Body of pancreas (tissue), 4 donors: Measurements from ENCODE around the gene MAN1B1. TPM values are rescaled to one million over a fixed set of nuclear protein-coding genes. Genes with fewer than 3 reads are reported as not detected.
"Not testable (repeated sequence)": the region's sequence is repeated elsewhere in the genome, so short reads cannot be mapped to it uniquely, and the experiment has no call there.

Source experiments
- ATAC-seq: fragments of 150-250 bp; one replicate; pipeline ENCODE4 v1.9.1; 2016
- DNase-seq, 4 donors: peaks; one replicate each; pipeline ENCODE4 v3.0.0-alpha.2; 2019
- H3K27ac ChIP-seq, 4 donors: fragments of 200-600 bp; sonication (generic); 1 replicate in 3 of 4; 2 replicates in 1 of 4; pipeline versions ENCODE4 v1.5.1 to v1.6.1; 2016 to 2019; ENCODE audit warnings: mild to moderate bottlenecking in 1 of 4, mixed read lengths in 1 of 4, moderate library complexity in 1 of 4
- H3K27me3 ChIP-seq, 2 donors: fragments of 200-600 bp; sonication (generic); one replicate each; pipeline ENCODE4 v1.6.0; 2016; ENCODE audit warnings: mild to moderate bottlenecking in 1 of 2
- H3K36me3 ChIP-seq, 2 donors: fragments of 200-600 bp; sonication (generic); replicated peaks in 1 of 2; 2 replicates each; pipeline ENCODE4 v1.5.1; 2016; ENCODE audit warnings: low read depth in 2 of 2; ENCODE audit not compliant: insufficient read depth in 1 of 2
- H3K4me1 ChIP-seq: fragments of 200-600 bp; sonication (generic); one replicate; pipeline ENCODE4 v1.6.0; 2016
- H3K4me3 ChIP-seq, 2 donors: fragments of 200-600 bp; sonication (generic); 1 replicate in 1 of 2; 2 replicates in 1 of 2; pipeline ENCODE4 v1.5.1; 2016 to 2019
- H3K9me3 ChIP-seq, 3 donors: fragments of 200-600 bp; sonication (generic); 1 replicate in 2 of 3; 2 replicates in 1 of 3; pipeline ENCODE4 v1.5.1; 2016
- POLR2A ChIP-seq, 3 donors: fragments of 450-650 bp; IDR thresholded peaks; one replicate each; pipeline ENCODE4 v1.6.1; 2016; ENCODE audit warnings: antibody characterized with exemption in 3 of 3, mild to moderate bottlenecking in 2 of 3
- WGBS, 2 donors: methylation state at CpG; one replicate each; pipeline ENCODE4 v1.1.5; 2017; 5-methylcytosine and 5-hydroxymethylcytosine counted together
- intact Hi-C: fragments of 100-400 bp; cut with DNase I; formaldehyde crosslinking; loops from one replicate; pipeline ENCODE4 v1.15.1; 2023
- total RNA-seq, 2 donors: library from RNA; depleted of rRNA; stranded (reverse); fragments of >200 nt; gene quantifications; one replicate each; pipeline ENCODE4 v1.1.0, GENCODE V29; 2016
- TF ChIP-seq, protein P1 (sequence below), 7 experiments: fragments of 450-650 bp in 4 of 7; fragments of 200-600 bp in 3 of 7; sonication (generic) in 3 of 7; IDR thresholded peaks; one replicate each; pipeline ENCODE4 v1.5.1; 2016 to 2019; ENCODE audit warnings: antibody characterized with exemption in 7 of 7

Gene MAN1B1
- total RNA-seq, 2 donors from 2014 or later = 32.6 to 34.2 TPM

DNA sequence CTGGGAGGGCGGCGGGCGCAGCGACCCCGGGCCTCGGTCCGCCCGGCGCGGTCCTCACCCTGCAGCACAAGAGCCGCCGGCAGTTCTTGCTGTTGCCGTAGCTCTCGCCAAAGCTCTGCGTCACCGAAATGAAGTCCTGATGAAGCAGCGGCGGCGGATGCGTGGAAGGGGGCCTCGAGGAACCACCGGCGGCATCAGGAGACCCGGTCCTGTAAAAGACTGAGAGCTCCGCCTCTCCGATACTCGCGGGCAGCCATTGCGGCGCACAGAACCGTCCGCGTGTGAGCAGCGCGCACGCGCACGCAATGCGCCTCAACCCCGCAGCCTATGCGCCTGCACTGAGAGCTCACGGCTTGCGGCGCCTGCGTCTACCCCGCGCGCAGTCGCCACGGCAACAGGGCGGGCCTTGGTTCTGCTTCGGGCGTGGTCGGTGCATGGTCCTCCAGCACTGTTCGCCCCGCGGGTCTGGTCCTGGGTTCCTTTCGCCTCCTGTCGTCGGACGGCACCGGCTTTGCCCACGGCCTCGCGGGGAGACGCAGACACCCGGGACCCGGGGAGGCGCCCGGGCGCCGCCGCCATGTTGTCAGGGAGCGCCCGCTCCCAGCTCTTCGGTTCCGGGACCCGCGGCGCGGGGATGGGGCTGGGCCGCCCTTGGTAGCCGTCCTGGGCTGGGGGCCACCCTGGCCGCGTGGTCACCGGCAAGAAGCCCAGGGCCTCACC, 42.8 kb downstream of the MAN1B1 start:
- TF ChIP-seq POLR2A (IDR thresholded peaks at IDR 0.05) = peak; percentile 50 to 81 (median 81)
- TF ChIP-seq, protein P1, sequence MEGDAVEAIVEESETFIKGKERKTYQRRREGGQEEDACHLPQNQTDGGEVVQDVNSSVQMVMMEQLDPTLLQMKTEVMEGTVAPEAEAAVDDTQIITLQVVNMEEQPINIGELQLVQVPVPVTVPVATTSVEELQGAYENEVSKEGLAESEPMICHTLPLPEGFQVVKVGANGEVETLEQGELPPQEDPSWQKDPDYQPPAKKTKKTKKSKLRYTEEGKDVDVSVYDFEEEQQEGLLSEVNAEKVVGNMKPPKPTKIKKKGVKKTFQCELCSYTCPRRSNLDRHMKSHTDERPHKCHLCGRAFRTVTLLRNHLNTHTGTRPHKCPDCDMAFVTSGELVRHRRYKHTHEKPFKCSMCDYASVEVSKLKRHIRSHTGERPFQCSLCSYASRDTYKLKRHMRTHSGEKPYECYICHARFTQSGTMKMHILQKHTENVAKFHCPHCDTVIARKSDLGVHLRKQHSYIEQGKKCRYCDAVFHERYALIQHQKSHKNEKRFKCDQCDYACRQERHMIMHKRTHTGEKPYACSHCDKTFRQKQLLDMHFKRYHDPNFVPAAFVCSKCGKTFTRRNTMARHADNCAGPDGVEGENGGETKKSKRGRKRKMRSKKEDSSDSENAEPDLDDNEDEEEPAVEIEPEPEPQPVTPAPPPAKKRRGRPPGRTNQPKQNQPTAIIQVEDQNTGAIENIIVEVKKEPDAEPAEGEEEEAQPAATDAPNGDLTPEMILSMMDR (IDR thresholded peaks at IDR 0.05) = peak in 1 of 7 experiments; percentile 7
- WGBS, 2 donors = 0 to 1% methylated on average over 5 to 85 of the region's 86 CpGs
- Histone ChIP-seq H3K36me3 (no peaks in the 10 kb centered on the region), H3K4me1 (peaks cover 42% of the 10 kb centered on the region), H3K27ac (peak overlapping the region; percentile 87 to 94 (median 90)), H3K27me3 (no peaks in the 10 kb centered on the region), H3K9me3 (no peaks in the 10 kb centered on the region), H3K4me3 (peak overlapping the region; percentile 59 to 86)
- DNase-seq (peak; percentile 89 to 93 (median 92)), ATAC-seq (peak; percentile 90)
- intact Hi-C loops = loop anchor here (5.0 kb wide), 2 partner anchors 38 to 53 kb away; no protein-coding TSS in a partner anchor

DNA sequence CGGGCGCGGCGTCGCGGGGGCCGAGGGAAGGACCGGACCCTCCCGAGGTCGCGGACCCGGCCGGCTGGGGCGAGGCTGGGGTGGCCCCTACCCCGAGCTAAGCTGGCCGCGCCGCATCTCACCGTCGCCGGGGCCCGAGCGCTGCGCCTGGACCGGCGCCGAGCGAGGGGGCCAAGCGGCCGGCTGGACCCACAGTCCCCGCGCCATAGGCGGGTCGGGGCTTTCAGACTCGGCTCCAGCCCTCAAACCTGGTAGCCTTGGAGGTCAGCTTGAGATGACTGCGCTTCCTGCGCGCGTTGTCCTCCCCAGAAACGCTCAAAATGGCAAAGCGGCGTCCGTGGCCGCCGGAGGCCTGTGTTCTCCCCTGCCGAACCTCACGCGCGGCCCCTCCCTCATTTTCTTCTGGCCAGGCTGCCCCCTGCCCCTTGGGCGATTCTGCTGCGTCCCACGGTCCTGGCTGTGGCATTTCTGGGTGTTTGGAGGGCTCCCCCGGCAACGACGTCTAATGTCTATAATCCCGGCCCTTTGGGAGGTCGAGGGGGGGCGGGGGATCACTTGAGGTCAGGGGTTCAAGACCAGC, 43.5 kb downstream of the MAN1B1 start:
- no peak for TF ChIP-seq POLR2A (IDR thresholded peaks at IDR 0.05)
- TF ChIP-seq, protein P1 (IDR thresholded peaks at IDR 0.05) = no peak
- WGBS, 2 donors = 5 to 13% methylated on average over 10 to 58 of the region's 58 CpGs
- DNase-seq (no peak), ATAC-seq (no peak)
- peak overlapping the region; percentile 59 to 86 for H3K4me3 ChIP-seq
- peak overlapping the region; percentile 87 to 94 (median 90) for H3K27ac ChIP-seq
- H3K36me3 ChIP-seq = no peaks in the 10 kb centered on the region
- intact Hi-C loops = loop anchor here (5.0 kb wide), 2 partner anchors 37 to 52 kb away; no protein-coding TSS in a partner anchor
- peaks cover 41% of the 10 kb centered on the region for H3K4me1 ChIP-seq
- H3K27me3 ChIP-seq = no peaks in the 10 kb centered on the region
- no peaks in the 10 kb centered on the region for H3K9me3 ChIP-seq

DNA sequence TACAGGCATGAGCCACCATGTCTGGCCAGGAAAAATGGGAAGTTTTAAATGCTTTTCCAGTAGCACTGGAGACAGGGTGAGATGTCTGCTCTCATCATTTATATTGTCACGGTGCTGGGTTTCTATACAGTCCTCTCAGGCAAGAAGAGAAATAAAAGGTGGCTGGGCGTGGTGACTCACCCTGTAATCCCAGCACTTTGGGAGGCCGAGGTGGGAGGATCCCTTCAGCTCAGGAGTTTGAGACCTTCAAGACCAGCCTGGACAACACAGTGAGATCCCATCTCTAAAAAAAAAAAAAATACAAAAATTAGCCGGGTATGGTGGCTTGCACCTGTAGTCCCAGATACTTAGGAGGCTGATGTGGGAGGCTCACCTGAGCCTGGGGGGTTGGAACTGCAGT, 47.4 kb downstream of the MAN1B1 start:
- H3K36me3 ChIP-seq = no peaks in the 10 kb centered on the region
- TF ChIP-seq POLR2A (IDR thresholded peaks at IDR 0.05) = no peak
- TF ChIP-seq, protein P1 (IDR thresholded peaks at IDR 0.05) = no peak
- no peak overlapping the region for H3K4me3 ChIP-seq
- DNase-seq (no peak), ATAC-seq (no peak)
- intact Hi-C loops = loop anchor here (5.0 kb wide), 2 partner anchors 33 to 48 kb away; no protein-coding TSS in a partner anchor
- peaks cover 0 to 20% of the 10 kb centered on the region in 2 donors for H3K27me3 ChIP-seq
- peaks cover 13% of the 10 kb centered on the region for H3K4me1 ChIP-seq
- H3K9me3 ChIP-seq = no peaks in the 10 kb centered on the region
- no peak overlapping the region for H3K27ac ChIP-seq
- WGBS, 2 donors = 67 to 83% methylated on average over 4 of the region's 4 CpGs

DNA sequence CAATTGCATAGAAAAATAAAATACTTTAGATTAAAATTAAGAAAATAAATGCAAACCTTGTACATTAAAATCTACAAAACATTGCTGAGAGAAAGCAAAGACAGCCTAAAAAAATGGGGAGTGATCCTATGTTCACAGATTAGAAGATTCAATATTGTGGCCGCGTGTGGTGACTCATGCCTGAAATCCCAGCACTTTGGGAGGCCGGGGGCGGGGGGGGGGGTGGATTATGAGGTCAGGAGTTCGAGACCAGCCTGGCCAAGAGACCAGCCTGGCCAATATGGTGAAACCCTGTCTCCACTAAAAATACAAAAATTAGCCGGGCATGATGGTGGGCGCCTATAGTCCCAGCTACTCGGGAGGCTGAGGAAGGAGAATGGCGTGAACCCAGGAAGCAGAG, 48.4 kb downstream of the MAN1B1 start:
- intact Hi-C loops, ATAC-seq: not testable (repeated sequence)
- 73 to 75% methylated on average over 9 of the region's 9 CpGs for WGBS, 2 donors

DNA sequence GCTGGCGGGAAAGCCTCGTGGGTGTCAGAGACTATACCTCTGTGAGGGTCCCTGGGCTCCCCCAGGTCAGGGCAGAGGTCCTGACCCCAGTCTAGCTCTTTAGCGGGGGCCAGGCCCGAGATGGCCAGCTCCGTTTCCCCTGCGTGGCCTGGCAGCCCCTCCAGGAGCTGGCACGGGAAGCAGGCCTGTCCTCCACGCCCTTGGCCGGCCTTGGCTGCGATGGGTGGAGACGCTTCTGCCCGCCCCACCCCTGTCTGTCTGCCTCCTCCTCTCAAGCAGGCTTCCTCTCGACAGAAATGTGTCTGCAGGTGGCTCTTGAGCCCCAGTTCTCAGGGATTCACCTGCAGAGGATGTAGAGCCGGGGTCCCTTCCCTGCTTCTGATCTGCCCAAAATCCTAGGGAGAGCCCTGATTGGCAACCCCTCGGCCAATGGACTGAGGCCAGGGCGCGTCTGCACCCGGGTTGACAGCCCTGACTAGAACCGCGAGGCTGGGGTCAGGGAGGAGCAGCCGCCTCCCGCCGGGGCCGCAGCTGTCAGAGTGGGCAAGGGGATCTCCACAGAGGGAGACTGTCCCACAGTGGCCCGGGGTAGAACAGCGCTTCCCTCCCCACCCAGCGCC, 49.6 kb downstream of the MAN1B1 start:
- no peak overlapping the region for H3K4me3 ChIP-seq
- no peaks in the 10 kb centered on the region for H3K36me3 ChIP-seq
- intact Hi-C loops = no loop called here
- H3K9me3 ChIP-seq = no peaks in the 10 kb centered on the region
- TF ChIP-seq POLR2A (IDR thresholded peaks at IDR 0.05) = no peak
- TF ChIP-seq, protein P1 (IDR thresholded peaks at IDR 0.05) = no peak
- DNase-seq (no peak), ATAC-seq (no peak)
- peaks cover 8% of the 10 kb centered on the region for H3K4me1 ChIP-seq
- no peak overlapping the region for H3K27ac ChIP-seq
- H3K27me3 ChIP-seq = peaks cover 0 to 27% of the 10 kb centered on the region in 2 donors
- 40 to 52% methylated on average over 2 to 24 of the region's 27 CpGs for WGBS, 2 donors

More for the DNA sequence above, 48.4 kb downstream of the MAN1B1 start:
- not testable (repeated sequence) for H3K9me3 ChIP-seq, DNase-seq, H3K36me3 ChIP-seq, H3K4me3 ChIP-seq, H3K27ac ChIP-seq
- Histone ChIP-seq H3K4me1 (peaks cover 12% of the 10 kb centered on the region), H3K27me3 (peaks cover 0 to 27% of the 10 kb centered on the region in 2 donors)
